T-helper 1 cell treated with Interleukin-12 subunit alpha and Interleukin-12 subunit beta and Interleukin-4 antibody, amounts not matched to agents 30 μg/mL and 1 μg/mL, for 36 hours (primary cell): ENCODE data around the gene STRA6.

Experiments
- H3K27ac Mint-ChIP-seq: one replicate; pipeline ENCODE4 v1.8.0; 2021; ENCODE audit warnings: mild to moderate bottlenecking, mixed read lengths
- H3K27me3 Mint-ChIP-seq: one replicate; pipeline ENCODE4 v1.8.0; 2021; ENCODE audit warnings: low read depth, mixed read lengths
- H3K36me3 Mint-ChIP-seq: one replicate; pipeline ENCODE4 v1.8.0; 2021; ENCODE audit warnings: low read depth, mixed read lengths
- H3K4me1 Mint-ChIP-seq: one replicate; pipeline ENCODE4 v1.8.0; 2021; ENCODE audit warnings: low read depth, mixed read lengths
- H3K4me3 Mint-ChIP-seq: one replicate; pipeline ENCODE4 v1.8.0; 2021; ENCODE audit warnings: mild to moderate bottlenecking, moderate library complexity, mixed read lengths
- H3K9me3 Mint-ChIP-seq: one replicate; pipeline ENCODE4 v1.8.0; 2021; ENCODE audit warnings: mixed read lengths

The STRA6 gene

DNA sequence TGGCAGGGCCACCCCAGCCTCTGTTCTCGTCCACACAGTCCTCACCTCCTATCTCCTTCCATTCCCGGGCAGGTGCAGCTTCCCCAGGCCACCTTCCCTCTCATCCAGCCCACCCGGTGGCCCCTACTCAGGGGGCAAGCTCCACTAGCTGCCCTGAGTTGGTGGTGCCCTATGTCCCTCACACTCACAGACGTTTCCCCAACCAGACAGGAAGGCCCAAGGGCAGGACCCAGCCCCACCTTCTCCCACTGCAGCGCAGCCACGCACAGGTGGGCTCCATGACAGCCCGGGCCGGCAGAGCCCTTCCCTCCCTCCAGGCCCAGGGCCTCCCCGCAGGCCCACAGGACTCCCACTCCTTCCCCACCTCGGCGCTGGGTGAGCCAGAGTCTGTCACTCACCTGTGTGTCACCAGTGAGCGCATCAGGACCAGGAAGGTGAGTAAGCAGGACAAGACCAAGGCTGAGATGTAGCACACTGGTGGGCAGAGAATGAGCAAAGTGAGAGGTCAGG, 17.9 kb downstream of the STRA6 start:
- H3K36me3 Mint-ChIP-seq = no peaks in the 10 kb centered on the region
- H3K27ac Mint-ChIP-seq = no peak overlapping the region
- no peaks in the 10 kb centered on the region for H3K9me3 Mint-ChIP-seq
- H3K4me1 Mint-ChIP-seq = no peaks in the 10 kb centered on the region
- H3K4me3 Mint-ChIP-seq = no peak overlapping the region
- no peaks in the 10 kb centered on the region for H3K27me3 Mint-ChIP-seq

- Mint-ChIP-seq H3K9me3 (no peaks in the 10 kb centered on the region), H3K27me3 (no peaks in the 10 kb centered on the region), H3K4me1 (no peaks in the 10 kb centered on the region), H3K27ac (no peak overlapping the region), H3K36me3 (no peaks in the 10 kb centered on the region), H3K4me3 (no peak overlapping the region)
Measured at GRCh38 chr15:74182131-74182530, 20.5 kb downstream of the STRA6 start.

GRCh38 chr15:74180881-74181602, 21.5 kb downstream of the STRA6 start:
- Mint-ChIP-seq H3K4me1 (no peaks in the 10 kb centered on the region), H3K27ac (no peak overlapping the region), H3K27me3 (no peaks in the 10 kb centered on the region), H3K4me3 (no peak overlapping the region), H3K9me3 (no peaks in the 10 kb centered on the region), H3K36me3 (no peaks in the 10 kb centered on the region)

DNA sequence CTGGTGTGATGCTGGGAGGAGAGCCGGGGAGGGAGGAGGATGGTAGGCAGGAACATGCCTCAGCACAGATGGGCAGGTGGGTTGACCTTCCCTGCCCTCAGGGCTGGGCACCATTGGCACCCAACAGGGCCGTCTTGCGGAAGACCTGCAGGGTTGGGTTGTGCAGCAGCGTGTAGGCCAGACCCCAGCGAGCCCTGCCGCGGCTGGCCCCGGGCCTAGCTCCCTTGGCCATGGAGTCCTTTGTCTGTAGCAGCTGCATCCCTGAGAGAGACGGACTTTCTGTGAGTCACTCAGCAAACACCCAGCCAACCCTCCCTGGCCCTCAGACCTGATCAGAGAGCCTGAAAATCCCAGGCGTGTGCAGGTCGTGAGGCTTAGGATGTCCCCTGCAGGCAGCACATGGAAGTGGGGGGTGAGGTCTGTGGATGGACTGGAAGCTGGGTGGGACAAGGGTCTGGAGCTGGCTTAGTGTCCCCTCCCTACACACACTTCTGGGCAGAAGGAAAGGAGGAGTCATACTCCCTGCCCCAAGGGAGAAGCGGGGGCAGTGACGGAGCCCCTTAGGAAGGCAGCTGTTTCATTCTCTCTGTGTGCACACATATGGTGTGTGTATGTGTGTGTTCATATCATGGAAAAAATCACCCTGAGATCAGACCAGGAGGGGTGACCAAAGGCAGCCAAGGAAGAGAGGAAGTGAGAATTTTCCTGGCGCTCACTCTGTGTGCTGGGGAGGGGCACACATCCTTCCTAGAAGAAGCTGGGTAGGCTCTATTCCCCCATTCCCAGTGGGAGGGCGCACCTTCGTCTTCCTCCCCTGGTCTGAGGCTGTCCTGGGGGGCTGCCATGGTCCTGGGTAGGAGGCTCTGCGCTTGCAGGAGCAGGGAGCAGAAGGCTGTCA, 22.4 kb downstream of the STRA6 start:
- no peaks in the 10 kb centered on the region for H3K36me3 Mint-ChIP-seq
- H3K9me3 Mint-ChIP-seq = no peaks in the 10 kb centered on the region
- H3K27me3 Mint-ChIP-seq = no peaks in the 10 kb centered on the region
- H3K4me1 Mint-ChIP-seq = no peaks in the 10 kb centered on the region
- no peak overlapping the region for H3K4me3 Mint-ChIP-seq
- H3K27ac Mint-ChIP-seq = no peak overlapping the region

- Mint-ChIP-seq H3K27me3 (no peaks in the 10 kb centered on the region), H3K9me3 (no peaks in the 10 kb centered on the region), H3K36me3 (no peaks in the 10 kb centered on the region), H3K4me1 (no peaks in the 10 kb centered on the region), H3K4me3 (no peak overlapping the region), H3K27ac (no peak overlapping the region)
Measured at GRCh38 chr15:74179101-74179841, 23.3 kb downstream of the STRA6 start.

DNA sequence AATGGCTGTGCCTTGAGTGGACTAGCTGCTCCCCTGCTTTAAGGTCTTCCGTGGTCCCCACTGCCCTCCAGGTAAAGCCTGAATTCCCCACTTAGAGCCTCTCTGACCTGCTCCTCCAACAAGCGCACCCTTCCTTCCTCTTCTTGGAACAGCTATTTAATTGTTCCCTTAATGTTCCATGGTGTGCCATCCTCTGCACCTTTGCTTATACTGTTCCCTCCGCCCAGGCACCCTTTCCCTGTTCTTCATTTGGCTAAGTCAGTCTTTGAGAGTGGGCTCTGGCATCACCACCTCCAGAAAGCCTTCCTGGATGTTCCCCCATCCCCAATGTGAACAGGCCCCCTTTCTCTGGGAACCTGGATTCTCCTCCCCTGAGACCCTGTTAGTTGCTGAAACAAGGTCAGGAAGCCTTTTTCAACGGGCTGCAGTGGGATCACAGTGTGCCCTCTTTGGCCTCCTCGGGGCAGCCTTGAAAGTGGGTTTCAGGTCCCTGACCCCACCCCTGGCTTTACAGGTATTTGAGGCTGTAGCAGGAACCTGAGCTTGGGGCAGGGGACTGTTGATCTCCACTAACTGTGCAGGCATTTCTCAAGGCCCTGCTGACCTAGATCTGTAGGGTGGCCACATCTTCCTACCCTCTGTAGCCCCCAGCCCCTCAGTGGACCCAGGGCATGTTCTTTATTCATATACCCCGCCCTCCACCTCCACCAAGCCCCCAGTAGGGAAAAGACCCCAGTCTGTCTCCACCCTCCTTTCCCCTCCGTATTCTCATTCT, 24.1 kb downstream of the STRA6 start:
- H3K4me3 Mint-ChIP-seq = no peak overlapping the region
- H3K9me3 Mint-ChIP-seq = no peaks in the 10 kb centered on the region
- no peak overlapping the region for H3K27ac Mint-ChIP-seq

GRCh38 chr15:74176262-74177214, 26.0 kb downstream of the STRA6 start:
- H3K9me3 Mint-ChIP-seq = no peaks in the 10 kb centered on the region
- no peaks in the 10 kb centered on the region for H3K27me3 Mint-ChIP-seq
- no peaks in the 10 kb centered on the region for H3K4me1 Mint-ChIP-seq
- no peak overlapping the region for H3K4me3 Mint-ChIP-seq
- H3K36me3 Mint-ChIP-seq = no peaks in the 10 kb centered on the region
- no peak overlapping the region for H3K27ac Mint-ChIP-seq

More for the DNA sequence above, 24.1 kb downstream of the STRA6 start:
- Mint-ChIP-seq H3K36me3 (no peaks in the 10 kb centered on the region), H3K27me3 (no peaks in the 10 kb centered on the region), H3K4me1 (no peaks in the 10 kb centered on the region)

DNA sequence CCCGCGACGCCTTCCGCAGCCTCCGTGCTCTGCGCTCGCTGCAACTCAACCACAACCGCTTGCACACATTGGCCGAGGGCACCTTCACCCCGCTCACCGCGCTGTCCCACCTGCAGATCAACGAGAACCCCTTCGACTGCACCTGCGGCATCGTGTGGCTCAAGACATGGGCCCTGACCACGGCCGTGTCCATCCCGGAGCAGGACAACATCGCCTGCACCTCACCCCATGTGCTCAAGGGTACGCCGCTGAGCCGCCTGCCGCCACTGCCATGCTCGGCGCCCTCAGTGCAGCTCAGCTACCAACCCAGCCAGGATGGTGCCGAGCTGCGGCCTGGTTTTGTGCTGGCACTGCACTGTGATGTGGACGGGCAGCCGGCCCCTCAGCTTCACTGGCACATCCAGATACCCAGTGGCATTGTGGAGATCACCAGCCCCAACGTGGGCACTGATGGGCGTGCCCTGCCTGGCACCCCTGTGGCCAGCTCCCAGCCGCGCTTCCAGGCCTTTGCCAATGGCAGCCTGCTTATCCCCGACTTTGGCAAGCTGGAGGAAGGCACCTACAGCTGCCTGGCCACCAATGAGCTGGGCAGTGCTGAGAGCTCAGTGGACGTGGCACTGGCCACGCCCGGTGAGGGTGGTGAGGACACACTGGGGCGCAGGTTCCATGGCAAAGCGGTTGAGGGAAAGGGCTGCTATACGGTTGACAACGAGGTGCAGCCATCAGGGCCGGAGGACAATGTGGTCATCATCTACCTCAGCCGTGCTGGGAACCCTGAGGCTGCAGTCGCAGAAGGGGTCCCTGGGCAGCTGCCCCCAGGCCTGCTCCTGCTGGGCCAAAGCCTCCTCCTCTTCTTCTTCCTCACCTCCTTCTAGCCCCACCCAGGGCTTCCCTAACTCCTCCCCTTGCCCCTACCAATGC, 27.1 kb downstream of the STRA6 start:
- Mint-ChIP-seq H3K27me3 (no peaks in the 10 kb centered on the region), H3K4me3 (no peak overlapping the region), H3K36me3 (no peaks in the 10 kb centered on the region), H3K4me1 (no peaks in the 10 kb centered on the region), H3K27ac (no peak overlapping the region), H3K9me3 (no peaks in the 10 kb centered on the region)

DNA sequence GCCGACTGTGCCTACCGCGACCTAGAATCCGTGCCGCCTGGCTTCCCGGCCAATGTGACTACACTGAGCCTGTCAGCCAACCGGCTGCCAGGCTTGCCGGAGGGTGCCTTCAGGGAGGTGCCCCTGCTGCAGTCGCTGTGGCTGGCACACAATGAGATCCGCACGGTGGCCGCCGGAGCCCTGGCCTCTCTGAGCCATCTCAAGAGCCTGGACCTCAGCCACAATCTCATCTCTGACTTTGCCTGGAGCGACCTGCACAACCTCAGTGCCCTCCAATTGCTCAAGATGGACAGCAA, 27.7 kb downstream of the STRA6 start:
- Mint-ChIP-seq H3K27me3 (no peaks in the 10 kb centered on the region), H3K9me3 (no peaks in the 10 kb centered on the region), H3K4me1 (no peaks in the 10 kb centered on the region), H3K36me3 (no peaks in the 10 kb centered on the region), H3K4me3 (no peak overlapping the region), H3K27ac (no peak overlapping the region)

DNA sequence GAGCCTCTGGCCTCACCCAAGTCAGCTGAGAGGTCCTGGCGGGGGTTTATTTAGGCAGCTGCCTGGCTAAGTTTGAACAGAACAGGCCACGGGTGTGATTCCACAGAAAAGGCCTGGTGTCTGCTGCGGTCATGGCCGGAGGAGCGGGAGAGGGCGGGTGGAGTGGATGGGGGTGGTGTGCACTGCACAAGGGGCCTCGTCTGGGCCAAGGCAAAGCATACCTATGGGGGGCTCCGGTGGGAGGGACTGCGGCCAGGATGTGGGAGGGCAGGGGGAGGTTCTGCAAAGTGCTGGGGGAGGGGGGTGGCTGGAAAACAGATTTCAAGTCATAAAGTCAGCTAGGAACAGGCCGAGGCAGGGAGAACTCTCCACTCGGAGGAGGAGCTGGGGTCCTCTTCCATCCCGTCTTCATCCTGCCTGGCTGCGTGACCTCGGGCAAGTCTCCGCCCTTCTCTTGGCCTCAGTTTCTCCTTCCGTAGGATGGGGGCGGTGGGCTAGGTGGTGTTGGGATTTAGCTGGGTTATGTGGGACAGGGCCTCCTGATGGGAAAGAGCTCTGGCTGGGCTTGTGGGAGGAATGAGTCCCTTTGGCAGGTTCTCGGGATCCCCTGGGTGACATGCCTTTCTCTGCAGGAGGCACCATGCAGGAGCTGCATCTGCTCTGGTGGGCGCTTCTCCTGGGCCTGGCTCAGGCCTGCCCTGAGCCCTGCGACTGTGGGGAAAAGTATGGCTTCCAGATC, 28.2 kb downstream of the STRA6 start:
- H3K27me3 Mint-ChIP-seq = peaks cover under 1% of the 10 kb centered on the region
- H3K9me3 Mint-ChIP-seq = no peaks in the 10 kb centered on the region
- no peak overlapping the region for H3K4me3 Mint-ChIP-seq
- H3K4me1 Mint-ChIP-seq = no peaks in the 10 kb centered on the region
- H3K27ac Mint-ChIP-seq = no peak overlapping the region
- H3K36me3 Mint-ChIP-seq = no peaks in the 10 kb centered on the region

GRCh38 chr15:74173380-74174218, 29.0 kb downstream of the STRA6 start, which contains the start of gene ISLR:
Gene ISLR (plus strand): TSS chr15:74173710. CDS start chr15:74174859, 1,149 bp downstream.
- Mint-ChIP-seq H3K27ac (no peak within 1 kb of the TSS), H3K27me3 (peaks cover 7% of the 10 kb centered on the region), H3K36me3 (no peaks in the 10 kb centered on the region), H3K9me3 (no peaks in the 10 kb centered on the region), H3K4me1 (no peaks in the 10 kb centered on the region), H3K4me3 (no peak within 1 kb of the TSS)
